NCI-H1930 (cell line): ENCODE measurements around the gene EXOC8.
A peak's percentile ranks its signal among the peaks of the same experiment; 100 is the strongest.

Experiments
- DNase-seq, 2 experiments: peaks; one replicate each; lab custom pipeline; 2025; lab: John Stamatoyannopoulos, UW

EXOC8 gene, protein sequence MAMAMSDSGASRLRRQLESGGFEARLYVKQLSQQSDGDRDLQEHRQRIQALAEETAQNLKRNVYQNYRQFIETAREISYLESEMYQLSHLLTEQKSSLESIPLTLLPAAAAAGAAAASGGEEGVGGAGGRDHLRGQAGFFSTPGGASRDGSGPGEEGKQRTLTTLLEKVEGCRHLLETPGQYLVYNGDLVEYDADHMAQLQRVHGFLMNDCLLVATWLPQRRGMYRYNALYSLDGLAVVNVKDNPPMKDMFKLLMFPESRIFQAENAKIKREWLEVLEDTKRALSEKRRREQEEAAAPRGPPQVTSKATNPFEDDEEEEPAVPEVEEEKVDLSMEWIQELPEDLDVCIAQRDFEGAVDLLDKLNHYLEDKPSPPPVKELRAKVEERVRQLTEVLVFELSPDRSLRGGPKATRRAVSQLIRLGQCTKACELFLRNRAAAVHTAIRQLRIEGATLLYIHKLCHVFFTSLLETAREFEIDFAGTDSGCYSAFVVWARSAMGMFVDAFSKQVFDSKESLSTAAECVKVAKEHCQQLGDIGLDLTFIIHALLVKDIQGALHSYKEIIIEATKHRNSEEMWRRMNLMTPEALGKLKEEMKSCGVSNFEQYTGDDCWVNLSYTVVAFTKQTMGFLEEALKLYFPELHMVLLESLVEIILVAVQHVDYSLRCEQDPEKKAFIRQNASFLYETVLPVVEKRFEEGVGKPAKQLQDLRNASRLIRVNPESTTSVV

DNA sequence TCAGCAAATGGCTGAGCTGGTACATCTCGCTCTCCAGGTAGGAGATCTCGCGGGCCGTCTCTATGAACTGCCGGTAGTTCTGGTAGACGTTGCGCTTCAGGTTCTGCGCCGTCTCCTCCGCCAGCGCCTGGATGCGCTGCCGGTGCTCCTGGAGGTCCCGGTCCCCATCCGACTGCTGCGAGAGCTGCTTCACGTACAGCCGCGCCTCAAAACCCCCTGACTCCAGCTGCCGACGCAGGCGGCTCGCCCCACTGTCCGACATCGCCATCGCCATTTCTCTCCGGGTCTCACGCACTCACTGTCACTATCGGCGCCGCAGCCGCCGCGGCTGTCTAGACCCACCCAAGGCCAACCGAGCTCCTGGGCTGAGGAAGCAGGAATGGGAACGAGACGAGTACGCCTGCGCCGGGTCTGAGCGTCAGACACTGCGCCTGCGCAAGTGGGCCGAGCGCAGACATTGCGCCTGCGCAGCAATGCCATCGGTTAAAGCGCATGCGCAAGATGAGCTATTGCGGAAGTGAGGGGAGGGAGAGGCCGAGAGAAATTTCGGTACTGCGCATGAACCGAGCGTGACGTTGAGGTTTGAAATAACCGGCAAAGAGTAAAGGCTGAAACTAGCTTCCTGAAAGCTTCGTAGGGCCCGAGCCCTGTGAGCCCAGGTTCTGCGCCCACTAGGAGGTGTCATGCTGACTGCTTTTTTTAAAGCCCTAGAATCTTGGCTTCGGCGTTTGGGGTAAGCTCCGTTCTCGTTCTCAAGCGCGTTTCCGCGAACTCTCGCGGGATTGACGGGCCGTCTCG is at the start of gene EXOC8:
Gene EXOC8 (minus strand): TSS at position 381 of the 798 bp plus-strand sequence. CDS start 107 bp downstream, at position 274.
- peak; percentile 95 to 97 for DNase-seq

DNA sequence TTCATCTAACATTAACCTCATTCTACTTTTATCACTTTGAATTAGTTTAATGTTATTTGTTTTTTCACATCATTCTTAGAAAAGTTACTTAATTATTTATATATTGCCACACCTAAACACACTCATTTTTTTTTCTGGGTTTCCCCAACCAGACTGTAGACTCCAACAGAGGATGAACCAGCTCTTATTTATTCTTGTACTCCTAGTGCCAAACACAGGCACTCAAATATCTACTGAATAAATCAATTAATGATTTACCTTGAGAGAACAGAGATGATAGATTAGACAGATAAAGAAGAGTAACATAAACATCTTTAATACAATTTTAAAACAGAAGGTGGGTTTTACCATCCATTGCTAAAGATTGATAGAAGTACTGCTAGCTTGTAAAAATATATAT is 48.8 kb upstream of the EXOC8 start:
- DNase-seq, result no peak

DNA sequence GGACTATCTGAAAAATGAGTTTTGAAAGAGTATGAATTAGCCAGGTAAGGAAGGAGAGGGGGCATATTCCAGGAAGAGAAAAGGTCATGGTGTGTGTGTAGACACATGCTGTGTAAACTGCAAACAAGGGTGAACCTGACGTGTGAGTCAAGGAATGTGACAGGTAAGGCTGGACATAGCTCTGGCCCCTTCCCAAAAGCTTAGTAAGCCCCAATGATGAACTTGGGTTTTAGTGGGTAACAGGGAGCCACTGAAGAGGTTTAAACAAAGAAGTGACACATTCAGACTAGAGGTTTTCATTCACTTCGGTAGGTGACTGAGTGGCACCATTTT is 47.7 kb upstream of the EXOC8 start:
- DNase-seq, result no peak

DNA sequence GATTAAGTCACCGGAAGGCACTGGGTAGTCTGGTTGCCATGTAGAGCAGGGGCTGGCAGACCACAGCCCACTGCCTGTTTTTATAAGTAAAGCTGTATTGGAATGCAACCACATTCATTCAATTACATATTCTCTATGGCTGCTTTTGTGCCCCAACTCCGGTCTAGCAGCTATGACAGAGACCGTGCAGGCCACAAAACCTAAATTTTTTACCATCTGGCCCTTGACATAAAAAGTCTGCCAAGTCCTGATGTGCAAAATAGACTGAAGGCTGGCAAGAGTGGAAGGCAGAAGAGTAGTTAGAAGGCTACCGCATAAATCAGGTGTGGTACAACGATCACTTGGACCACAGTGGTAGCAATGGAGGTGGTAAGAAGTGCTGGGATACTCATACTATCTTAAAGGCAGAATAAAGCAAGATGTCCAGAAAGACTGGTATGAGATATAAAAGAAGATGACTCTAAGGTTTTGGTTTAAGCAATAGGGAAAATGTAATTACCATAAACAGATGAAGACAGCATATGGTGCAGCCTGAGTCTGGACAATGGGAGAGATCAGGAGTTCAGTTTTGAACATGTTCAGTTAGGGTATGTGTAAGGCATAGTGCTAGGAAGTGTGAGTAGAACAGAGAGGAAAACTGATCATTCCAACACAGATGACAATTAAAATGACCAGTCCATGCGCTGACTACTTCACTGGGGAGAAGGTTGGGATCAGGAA is 47.2 kb upstream of the EXOC8 start:
- DNase-seq, result no peak

DNA sequence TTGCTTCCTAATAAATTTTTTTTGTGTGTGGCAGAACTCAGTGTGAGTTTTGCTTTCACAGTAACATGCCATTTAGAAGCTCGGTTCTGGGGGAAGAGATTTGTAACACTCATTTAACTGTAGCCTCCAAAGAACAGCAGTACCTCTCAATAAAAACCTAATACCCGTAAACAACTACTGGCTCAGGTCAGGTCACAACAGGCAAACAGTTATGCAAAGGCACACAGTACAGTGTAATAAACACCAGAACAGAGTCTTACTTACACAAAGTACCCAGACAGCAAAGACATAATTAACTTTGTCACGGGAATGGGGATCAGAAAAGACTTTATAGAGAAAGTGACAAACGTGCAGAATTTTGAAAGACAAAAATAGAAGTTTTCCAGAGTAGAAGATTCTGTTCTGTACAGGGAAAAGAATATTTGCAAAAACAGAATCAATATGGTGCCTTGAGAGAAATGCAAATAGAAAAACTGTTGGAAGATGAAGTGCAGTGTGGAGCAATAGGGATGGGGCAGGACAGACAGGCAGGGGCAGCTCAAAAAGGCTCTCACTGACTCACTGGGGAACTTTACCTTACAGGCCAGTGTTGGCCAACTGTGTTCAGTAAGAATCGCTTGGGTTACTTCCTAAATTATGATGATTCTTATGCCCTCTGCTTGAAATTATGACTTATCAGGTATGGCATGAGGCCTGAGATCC is 45.7 kb upstream of the EXOC8 start:
- no peak for DNase-seq

DNA sequence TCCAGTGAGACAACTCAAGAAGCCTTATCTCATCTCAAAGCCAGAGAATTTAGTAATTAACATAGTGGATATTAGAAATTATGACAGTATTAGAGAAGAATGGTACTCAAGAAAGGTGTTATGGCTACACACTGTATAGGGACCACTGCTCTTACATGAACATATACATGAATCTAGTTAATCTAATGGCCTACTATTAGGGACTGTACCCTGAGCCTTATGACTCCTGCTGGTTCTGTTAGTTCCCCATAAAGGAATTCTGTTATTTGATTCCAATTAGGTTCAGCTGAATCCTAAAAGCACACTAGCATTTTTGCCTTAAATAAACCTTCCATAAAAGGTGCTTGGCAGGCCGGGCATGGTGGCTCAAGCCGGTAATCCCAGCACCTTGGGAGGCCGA is 44.8 kb upstream of the EXOC8 start:
- no peak for DNase-seq

DNA sequence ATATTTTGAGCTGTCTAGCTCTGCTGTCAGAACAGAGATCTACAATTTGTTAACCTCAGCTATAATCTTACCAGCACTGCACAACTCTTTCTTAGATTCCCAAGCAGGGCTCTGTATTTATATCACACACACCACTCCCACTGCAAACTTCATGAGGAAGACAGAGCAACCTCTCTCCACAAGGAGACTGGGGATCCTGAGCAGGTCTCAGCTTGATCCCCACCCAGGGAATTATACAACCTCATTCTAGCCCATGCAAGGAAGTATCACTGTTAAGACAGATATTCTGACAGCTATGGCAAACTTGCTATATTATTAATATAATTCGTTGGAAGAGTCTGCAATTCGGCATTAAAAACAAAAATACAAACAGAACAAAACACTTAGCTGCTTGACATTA is 44.1 kb upstream of the EXOC8 start:
- DNase-seq, result no peak

DNA sequence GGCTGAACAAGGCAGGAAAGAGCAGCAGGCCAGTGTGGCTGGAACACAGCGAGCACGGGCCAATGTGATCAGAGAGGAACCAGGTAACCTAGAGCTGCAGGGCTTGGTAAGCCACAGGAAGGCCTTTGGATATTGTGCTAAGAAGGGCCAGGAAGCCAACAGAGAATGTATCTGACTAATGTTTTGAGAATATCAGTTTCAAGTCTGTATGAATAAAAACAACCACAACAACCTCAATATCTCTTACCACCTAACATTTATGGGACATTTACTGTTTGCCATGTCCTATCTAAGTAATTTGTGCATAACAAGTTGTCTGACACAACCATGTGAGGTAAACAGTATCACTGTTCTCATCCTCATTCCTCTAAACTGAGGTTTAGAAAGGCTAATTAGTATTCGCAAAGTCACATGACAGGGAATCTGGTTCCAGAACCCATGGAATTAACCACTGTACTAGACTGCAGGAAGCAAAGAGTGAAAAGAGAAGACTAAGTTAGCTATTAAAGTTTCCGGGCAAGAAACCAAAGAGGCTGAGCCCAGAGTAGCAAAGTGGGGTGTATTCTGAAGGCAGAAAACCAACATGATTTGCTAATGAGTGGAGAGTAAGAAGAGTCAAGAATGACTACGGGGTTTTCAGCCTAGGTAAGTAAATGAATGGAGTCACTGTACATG is 39.4 kb upstream of the EXOC8 start:
- no peak for DNase-seq

DNA sequence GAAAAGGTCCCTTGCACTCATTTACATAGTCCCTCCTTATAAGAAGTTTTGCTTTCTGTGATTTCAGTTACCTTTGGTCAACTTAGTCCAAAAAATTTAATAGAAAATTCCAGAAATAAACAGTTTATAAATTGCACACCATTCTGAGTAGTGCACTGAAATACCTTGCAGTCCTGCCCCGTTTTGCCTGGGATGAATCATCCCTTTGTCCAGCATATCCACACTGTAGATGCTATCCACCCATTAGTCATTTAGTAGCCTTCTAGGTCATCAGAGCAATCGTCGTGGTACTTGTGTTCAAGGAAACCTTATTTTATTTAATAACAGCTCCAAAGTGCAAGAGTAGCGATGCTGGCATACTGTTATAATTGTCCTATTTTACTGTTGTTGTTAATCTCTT is 38.4 kb upstream of the EXOC8 start:
- DNase-seq, result no peak

DNA sequence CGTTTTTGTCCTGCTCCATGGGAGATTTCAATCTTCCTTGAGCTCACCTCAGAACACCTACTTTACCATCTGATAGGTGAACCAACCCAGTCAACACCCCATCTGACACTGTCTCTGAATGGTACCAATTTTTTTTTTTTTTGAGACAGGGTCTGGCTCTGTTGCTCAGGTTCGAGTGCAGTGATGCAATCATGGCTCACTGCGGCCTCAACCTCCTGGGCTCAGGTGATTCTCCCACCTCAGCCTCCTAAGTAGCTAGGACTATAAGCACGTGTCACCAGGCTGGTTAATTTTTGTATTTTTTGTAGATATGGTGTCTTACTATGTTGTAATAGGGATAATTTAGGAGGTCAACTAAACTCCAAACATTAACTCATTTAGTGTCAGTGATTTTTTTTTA is 36.7 kb upstream of the EXOC8 start:
- DNase-seq, result no peak

DNA sequence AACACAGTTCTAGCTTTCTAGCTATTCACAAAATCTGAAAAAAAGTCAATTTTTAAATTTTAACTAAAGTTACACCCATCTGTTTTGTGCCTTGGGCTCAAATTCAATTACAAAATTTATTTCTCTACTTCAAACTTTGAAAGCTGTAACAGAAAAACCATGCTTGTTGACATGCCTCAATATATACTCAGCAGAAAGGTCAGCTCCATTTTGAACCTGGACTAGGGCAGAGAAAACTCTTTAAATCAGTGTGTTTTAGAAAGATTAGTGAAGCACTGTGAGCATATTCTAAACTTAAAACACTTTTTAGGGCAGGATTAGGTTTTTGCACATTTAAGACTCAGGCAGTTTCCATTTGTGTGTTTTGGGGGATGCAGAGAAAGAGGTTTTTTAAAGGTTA is 34.8 kb upstream of the EXOC8 start:
- DNase-seq, result no peak

DNA sequence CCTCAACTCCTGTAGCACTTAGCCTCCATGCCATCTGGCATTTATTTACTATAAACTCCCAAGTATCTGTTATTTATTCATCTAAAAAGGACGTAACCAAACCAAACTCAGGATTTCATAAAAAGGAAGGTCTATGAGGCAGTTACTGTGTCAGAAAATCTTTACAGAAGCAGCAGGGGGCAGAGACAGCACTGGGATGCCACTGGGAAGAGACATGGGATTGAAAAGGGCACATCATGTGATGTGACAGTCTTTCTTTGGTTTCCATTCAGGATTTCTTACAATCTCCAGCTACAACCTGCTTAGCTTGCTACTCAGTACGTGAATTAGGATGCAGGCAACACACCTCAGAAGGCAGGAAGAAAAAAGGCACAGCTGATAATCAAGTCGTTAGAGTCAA is 31.6 kb upstream of the EXOC8 start:
- no peak for DNase-seq

DNA sequence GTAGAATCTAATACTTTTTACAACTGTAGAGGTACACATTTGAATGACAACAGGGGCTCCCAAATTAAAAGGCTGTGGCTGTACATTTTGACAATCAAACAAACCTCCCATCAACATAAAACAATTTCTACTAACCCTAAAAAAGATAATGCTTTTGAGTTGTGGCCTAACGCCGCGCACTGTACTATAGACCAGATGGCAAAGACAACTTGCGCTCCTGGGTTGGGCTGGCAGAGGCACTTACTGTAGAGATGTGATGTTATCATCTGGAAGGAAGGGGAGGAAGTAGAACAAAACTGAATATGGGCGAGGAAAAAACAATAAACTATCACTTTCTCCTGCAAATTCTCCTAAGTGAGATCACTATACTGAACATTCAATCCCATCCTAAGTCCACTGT is 26.5 kb upstream of the EXOC8 start:
- DNase-seq, result no peak

DNA sequence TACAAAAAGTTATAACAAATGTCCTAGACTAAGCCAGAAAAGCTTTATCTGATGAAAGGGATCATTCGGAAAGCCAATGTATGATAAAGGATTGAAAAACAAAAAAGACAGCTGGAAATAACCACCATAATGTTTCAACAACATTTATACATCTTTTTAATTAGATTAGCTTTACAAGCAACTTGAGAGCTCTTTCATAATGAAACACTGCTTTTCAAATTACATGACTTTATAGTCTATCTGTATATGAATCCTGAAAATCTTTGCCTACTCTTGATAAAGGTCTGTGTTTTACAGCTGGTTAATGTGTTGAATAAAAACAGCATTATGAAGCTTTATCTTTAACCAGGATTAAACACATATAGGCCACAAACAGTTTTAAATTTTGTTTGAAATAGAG is 26.0 kb upstream of the EXOC8 start:
- DNase-seq, result no peak

DNA sequence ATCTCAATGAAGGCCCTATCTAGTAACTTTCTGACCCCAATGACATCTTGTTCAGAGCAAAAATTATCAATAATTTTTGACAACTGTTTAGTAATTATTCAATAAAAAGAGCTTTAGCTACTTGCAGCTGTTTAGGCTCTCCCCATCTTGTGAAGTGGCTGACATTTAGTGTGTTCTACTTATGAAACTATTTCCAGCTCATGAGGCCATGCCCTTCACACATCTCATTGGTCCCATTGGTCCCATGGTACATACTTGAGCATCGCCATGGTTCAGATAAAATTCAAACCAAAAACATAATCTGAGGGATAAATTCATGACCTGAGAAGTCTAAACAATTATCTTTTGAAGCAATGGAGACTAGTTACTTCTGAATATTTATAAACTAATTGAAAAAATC is 24.7 kb upstream of the EXOC8 start:
- no peak for DNase-seq

DNA sequence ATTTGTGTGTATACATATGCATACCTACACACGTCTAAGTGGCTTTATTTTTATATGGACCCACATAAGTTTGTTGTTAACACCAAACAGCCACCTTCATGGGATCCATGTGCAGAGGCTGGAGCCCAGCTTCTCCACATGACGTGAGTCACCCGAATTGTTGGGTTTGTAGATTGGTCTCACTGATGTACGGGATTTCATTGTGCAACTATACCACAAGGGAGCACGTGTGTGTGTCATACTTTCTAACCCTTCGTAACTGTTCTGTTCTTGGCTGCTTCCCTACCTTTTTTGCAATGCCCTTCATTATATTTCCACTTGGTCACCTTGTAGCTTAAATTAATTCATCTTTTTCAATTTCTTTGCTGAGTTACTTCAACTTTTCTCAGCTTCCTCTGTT is 21.5 kb upstream of the EXOC8 start:
- no peak for DNase-seq

DNA sequence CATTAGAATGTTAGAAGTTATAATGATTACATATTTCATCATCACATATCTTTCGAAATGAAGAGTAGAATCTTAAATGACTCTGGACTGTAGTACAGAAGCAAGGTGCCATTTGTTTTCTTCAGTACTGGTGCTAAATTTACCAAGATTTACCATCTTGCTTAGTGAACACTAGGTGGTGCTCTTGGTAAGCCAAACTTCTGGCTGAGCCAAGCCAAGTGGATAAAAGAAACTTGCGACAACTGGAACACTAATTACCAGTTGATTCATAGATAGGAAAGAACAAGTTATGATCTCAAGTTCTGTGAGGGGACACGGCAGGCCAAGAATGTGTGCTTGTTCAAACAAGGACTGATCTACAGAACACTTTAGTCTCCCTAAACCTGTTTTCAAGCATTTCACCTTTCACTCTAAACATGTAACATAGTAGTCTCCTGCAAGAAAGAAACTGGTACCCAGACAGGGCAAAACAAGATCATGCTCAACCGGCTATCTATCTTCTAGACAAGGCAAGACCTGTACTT is 20.2 kb upstream of the EXOC8 start:
- DNase-seq, result peak in 1 of 2 experiments; percentile 21

DNA sequence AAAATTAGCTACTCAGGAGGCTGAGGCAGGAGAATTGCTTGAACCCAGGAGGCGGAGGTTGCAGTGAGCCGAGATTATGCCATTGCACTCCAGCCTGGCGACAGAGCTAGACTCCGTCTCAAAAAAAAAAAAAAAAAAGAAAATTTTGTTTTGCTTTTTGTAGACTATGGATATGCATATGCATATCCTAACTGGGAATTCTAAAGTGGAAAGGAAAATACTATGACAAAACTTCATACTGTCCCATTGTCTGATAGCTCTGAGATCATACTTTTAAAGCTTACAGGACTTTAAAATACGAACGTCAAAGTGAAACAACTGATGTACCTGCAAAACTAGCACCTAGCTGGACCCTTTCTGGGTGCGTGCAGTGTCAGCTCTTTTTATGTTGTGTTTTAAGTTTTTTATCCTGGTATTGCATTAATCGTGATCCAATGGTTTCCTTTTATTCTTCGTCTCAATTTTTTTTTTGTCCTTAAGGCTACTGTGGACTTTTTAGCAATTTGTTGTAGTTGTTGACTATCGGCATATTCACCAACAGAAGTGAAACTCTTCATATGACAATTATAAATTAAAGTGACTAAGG is 19.6 kb upstream of the EXOC8 start:
- no peak for DNase-seq

DNA sequence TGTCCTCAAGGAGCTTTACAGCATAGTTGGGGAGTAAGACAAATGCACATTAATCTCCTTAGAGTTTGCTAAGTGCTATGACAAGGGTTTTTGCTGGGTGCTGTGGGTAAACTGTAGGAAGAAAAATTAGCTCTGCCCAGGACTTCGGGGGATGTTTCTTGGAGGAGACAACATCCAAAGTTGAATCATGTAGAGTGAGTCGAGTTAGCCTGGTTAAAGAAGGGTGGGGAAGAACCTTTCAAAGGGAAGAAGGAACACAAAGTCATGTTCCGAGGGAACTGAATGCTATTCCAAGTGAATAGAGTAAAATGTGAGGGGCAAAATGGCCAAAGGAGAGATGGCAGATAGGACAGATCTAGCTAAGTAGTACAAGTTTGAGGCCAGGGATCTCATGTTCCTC is 17.5 kb upstream of the EXOC8 start:
- no peak for DNase-seq

DNA sequence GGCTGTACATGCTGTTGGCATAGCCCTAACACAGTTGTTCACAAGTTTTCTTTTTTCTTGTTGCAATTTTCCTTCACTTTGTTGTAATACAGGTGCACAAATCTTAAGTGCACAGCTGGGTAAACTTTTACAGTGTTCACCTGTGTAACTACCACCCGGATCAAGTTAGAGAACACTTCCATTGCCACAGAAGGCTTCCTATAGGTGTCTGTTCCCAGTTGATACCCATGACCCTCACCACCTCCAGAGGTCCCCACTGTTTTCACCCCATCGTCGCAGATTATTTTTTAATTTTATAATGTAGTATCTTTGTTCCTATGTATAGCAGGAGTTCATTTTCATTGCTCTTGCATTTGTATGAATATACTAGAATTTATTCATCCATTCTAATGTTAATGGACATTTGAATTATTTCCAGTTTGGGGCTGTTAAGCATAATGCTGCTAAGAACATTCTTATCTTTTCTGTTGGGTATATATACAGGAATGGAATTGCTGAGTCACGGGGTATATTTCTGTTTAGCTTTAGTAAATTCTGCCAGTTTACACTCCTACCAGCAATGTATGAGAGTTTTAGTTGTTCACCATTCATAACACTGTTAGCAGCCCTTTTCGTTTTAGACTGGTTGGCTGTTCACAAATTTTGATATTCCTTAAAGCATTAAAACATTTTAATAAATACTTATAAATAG is 16.8 kb upstream of the EXOC8 start:
- no peak for DNase-seq
